ENCODE measurements around the gene ARL4A. TPM values are rescaled to one million over a fixed set of nuclear protein-coding genes. Genes with fewer than 3 reads are reported as not detected.

Gene ARL4A
- total RNA-seq, 2 experiments from 2014 or later = 10.8 to 11.3 TPM

DNA sequence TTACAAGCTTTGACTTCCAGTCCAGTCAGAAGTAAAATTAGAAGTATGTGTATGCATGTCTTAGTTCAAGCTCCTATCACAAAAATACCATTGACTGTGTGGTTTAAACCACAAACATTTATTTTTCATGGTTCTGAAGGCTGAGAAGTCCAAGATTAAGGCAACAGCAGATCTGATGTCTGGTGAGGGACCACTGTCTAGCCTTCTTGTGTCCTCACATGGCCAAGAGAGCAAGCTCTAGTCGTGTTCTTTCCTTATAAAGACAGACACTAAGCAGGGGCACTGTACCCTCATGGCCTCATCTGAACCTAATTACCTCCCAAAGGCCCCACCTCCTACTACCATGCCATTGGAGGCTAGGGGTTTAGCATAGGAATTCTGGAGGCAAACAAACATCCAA is 41.3 kb upstream of the ARL4A start:
- no peak overlapping the region for H3K4me3 Mint-ChIP-seq
- no peaks in the 10 kb centered on the region for H3K4me1 Mint-ChIP-seq (ENCODE audit: low read depth)
- H3K9me3 Mint-ChIP-seq = no peaks in the 10 kb centered on the region

DNA sequence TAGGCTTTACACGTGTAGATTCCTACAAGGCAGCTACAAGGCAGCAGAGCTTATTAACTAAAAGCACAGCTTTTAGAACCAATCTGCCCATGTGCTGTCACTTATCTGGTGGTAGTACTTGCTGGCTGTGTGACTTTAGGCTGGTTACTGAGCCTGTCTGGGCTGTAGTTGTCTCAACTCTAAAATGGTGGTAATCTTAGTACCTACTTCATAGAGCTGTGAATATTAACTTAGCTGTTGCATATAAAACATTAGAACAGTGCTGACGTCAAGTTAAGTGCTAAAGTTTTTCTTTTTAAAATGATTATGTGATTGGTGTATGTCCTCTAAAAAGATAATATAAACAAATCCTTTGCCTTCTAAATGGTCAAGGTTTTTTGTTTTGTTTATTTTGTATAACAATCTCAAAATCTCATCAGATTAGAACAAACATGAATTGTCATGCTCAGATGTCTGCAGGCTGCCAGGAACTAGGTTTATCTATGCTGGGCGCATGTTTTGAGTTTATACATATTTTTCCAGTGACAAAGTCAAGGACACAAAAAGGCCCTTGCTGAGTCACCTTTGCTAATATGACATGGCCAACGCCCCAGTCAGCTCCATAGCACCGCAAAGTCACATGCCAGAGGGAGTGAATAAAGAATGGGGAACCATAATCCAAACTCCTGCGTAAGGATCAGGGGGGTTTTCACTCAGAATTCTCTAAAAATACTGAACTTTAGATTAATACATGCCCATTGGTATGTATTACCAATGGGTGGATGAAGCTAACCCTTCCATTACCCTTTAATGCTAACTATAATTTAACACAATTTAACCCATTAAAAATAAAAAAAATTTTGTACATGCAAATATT is 39.8 kb upstream of the ARL4A start:
- DNase-seq = no peak
- H3K36me3 Mint-ChIP-seq (ENCODE audit: low read depth) = no peaks in the 10 kb centered on the region
- no peak overlapping the region for H3K4me3 Mint-ChIP-seq
- TF ChIP-seq, protein P1, sequence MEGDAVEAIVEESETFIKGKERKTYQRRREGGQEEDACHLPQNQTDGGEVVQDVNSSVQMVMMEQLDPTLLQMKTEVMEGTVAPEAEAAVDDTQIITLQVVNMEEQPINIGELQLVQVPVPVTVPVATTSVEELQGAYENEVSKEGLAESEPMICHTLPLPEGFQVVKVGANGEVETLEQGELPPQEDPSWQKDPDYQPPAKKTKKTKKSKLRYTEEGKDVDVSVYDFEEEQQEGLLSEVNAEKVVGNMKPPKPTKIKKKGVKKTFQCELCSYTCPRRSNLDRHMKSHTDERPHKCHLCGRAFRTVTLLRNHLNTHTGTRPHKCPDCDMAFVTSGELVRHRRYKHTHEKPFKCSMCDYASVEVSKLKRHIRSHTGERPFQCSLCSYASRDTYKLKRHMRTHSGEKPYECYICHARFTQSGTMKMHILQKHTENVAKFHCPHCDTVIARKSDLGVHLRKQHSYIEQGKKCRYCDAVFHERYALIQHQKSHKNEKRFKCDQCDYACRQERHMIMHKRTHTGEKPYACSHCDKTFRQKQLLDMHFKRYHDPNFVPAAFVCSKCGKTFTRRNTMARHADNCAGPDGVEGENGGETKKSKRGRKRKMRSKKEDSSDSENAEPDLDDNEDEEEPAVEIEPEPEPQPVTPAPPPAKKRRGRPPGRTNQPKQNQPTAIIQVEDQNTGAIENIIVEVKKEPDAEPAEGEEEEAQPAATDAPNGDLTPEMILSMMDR (IDR thresholded peaks at IDR 0.05) = no peak
- intact Hi-C loops (cut with micrococcal nuclease) = no loop called here
- ChIA-PET POLR2A (no interaction called here), CTCF (interaction anchor here (0.5 to 1.2 kb wide), 3 partner anchors 9 to 244 kb away, joined by 3 read pairs; no protein-coding TSS in a partner anchor)
- H3K27ac Mint-ChIP-seq = no peak overlapping the region
- H3K4me1 Mint-ChIP-seq (ENCODE audit: low read depth) = no peaks in the 10 kb centered on the region
- H3K9me3 Mint-ChIP-seq = no peaks in the 10 kb centered on the region
- no peaks in the 10 kb centered on the region for H3K27me3 Mint-ChIP-seq
- no peak for ATAC-seq

More for the DNA sequence above, 41.3 kb upstream of the ARL4A start:
- intact Hi-C loops (cut with micrococcal nuclease) = no loop called here
- Mint-ChIP-seq H3K27me3 (no peaks in the 10 kb centered on the region), H3K27ac (no peak overlapping the region), H3K36me3 (ENCODE audit: low read depth) (no peaks in the 10 kb centered on the region)
- ChIA-PET CTCF (no interaction called here), POLR2A (no interaction called here)
- DNase-seq (no peak), ATAC-seq (no peak)
- TF ChIP-seq, protein P1 (IDR thresholded peaks at IDR 0.05) = no peak

DNA sequence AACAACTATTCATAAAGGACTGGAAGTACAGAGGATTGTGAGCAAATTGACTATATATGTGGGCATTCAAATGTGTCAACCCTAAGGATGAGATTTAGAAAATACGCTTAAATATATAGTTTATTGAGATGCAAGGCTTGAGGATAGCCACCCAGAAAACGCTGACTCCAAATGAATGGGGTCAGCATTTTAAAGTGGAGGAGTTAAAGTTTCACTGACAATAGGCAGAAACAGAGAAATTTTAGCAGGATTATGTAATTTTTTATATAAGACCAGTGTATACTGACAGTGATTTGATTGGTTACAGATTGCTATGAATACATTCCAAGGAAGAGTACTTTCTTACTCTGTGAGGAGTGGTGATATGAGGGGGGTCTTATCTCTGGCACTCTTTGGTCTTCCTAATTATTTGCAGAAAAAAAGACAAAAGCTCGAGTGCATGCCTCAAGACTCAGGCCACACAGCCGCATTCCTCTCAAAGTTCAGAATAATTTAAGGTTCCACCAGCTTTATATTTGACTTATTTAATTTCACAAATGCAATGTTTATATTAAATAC is 38.6 kb upstream of the ARL4A start:
- H3K4me1 Mint-ChIP-seq (ENCODE audit: low read depth) = no peaks in the 10 kb centered on the region
- no peaks in the 10 kb centered on the region for H3K9me3 Mint-ChIP-seq
- no peaks in the 10 kb centered on the region for H3K27me3 Mint-ChIP-seq
- no peaks in the 10 kb centered on the region for H3K36me3 Mint-ChIP-seq (ENCODE audit: low read depth)
- ChIA-PET CTCF (no interaction called here), POLR2A (no interaction called here)
- intact Hi-C loops (cut with micrococcal nuclease) = no loop called here
- H3K27ac Mint-ChIP-seq = no peak overlapping the region
- TF ChIP-seq, protein P1 (IDR thresholded peaks at IDR 0.05) = no peak
- ATAC-seq (no peak), DNase-seq (no peak)
- H3K4me3 Mint-ChIP-seq = no peak overlapping the region

DNA sequence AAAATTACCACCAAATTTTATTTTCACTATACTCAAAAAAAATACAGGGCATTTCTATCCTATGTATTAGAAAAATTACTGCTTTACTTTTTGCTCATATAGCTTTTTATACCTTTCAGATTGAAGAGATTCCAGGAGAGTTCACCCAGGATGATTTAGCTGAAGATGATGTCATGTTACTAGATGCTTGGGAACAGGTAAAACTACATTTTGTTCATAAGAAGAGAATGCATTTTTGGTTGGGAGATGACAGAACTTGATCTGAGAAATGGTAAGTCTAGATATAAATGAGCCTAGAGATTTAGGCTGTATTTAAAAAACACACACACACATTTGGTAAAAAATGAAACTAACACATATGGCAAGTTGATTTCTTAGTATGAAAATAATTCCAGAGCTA is 38.1 kb upstream of the ARL4A start:
- intact Hi-C loops (cut with micrococcal nuclease) = no loop called here
- ATAC-seq (no peak), DNase-seq (no peak)
- TF ChIP-seq, protein P1 (IDR thresholded peaks at IDR 0.05) = no peak
- no peaks in the 10 kb centered on the region for H3K9me3 Mint-ChIP-seq
- no peaks in the 10 kb centered on the region for H3K36me3 Mint-ChIP-seq (ENCODE audit: low read depth)
- H3K4me1 Mint-ChIP-seq (ENCODE audit: low read depth) = no peaks in the 10 kb centered on the region
- POLR2A ChIA-PET = no interaction called here
- no peaks in the 10 kb centered on the region for H3K27me3 Mint-ChIP-seq
- H3K4me3 Mint-ChIP-seq = no peak overlapping the region
- CTCF ChIA-PET = interaction anchor here (1.2 kb wide), 1 partner anchor 8 kb away, joined by 3 read pairs; no protein-coding TSS in a partner anchor
- H3K27ac Mint-ChIP-seq = no peak overlapping the region

DNA sequence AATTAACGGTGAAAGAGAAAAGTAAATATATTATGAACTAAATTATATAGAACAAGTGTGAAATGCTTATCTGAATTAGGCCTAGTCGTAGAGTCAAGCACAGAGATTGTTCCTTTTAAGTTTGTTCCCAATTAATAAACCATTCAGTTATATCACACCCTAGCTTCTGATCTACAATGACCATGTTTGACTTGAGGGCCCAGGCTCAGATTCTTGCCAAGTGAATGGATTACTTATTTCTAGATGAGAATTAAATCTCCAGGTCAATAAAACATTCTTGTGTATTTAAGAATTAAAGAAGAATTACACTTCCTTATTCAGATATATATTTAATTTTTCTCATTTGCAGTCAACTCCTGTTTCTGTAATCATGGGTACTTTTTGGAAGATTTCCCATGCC is 37.4 kb upstream of the ARL4A start:
- CTCF ChIA-PET = interaction anchor here (1.2 kb wide), 1 partner anchor 9 kb away, joined by 3 read pairs; no protein-coding TSS in a partner anchor
- no peaks in the 10 kb centered on the region for H3K36me3 Mint-ChIP-seq (ENCODE audit: low read depth)

More for the DNA sequence above, 37.4 kb upstream of the ARL4A start:
- intact Hi-C loops (cut with micrococcal nuclease) = no loop called here
- H3K4me1 Mint-ChIP-seq (ENCODE audit: low read depth) = no peaks in the 10 kb centered on the region
- TF ChIP-seq, protein P1 (IDR thresholded peaks at IDR 0.05) = no peak
- H3K27ac Mint-ChIP-seq = no peak overlapping the region
- POLR2A ChIA-PET = no interaction called here
- no peaks in the 10 kb centered on the region for H3K9me3 Mint-ChIP-seq
- no peak overlapping the region for H3K4me3 Mint-ChIP-seq
- no peak for ATAC-seq
- H3K27me3 Mint-ChIP-seq = no peaks in the 10 kb centered on the region
- DNase-seq = no peak
